K562 (cell line): ENCODE measurements around the gene POLR3GL. TPM values are rescaled to one million over a fixed set of nuclear protein-coding genes. Genes with fewer than 3 reads are reported as not detected.

Experiments used
- CEBPB ChIP-seq: fragments of 450-650 bp; IDR thresholded peaks from 2 replicates; pipeline ENCODE4 v1.6.1; 2016; ENCODE audit warnings: missing genetic modification characterization, missing compliant biosample characterization
- CREB1 ChIP-seq, 2 experiments: sonication (generic) in 1 of 2; formaldehyde crosslinking in 1 of 2; IDR thresholded peaks; 2 replicates each; pipeline versions ENCODE4 v1.6.1 to v1.8.0; 2012 to 2022; ENCODE audit warnings: inconsistent platforms in 1 of 2, mild to moderate bottlenecking in 1 of 2, missing genetic modification reagents in 1 of 2, moderate library complexity in 1 of 2
- ESRRA ChIP-seq: fragments of 450-650 bp; IDR thresholded peaks from 2 replicates; pipeline ENCODE4 v1.6.1; 2014; ENCODE audit warnings: low read depth, mild to moderate bottlenecking, moderate library complexity, borderline replicate concordance
- KLF13 ChIP-seq: fragments of 450-650 bp; IDR thresholded peaks from 2 replicates; pipeline ENCODE4 v1.6.1; 2016; ENCODE audit warnings: missing genetic modification characterization, low read depth, mild to moderate bottlenecking, missing compliant biosample characterization, moderate library complexity, borderline replicate concordance
- MAZ ChIP-seq, 2 experiments: fragments of 450-650 bp in 1 of 2; sonication (generic) in 1 of 2; formaldehyde crosslinking; IDR thresholded peaks in 1 of 2; conservative IDR thresholded peaks in 1 of 2; 2 replicates each; pipeline versions ENCODE4 v1.4.0 to v1.5.0; 2020; ENCODE audit warnings: mild to moderate bottlenecking in 1 of 2, missing genetic modification reagents in 1 of 2
- MCM7 ChIP-seq, 2 experiments: fragments of 450-650 bp; IDR thresholded peaks; 2 replicates each; pipeline ENCODE4 v1.6.1; 2016 to 2018
- NCOA4 ChIP-seq: fragments of 450-650 bp; IDR thresholded peaks from 2 replicates; pipeline ENCODE4 v1.6.1; 2018; ENCODE audit warnings: mild to moderate bottlenecking; ENCODE audit not compliant: partially characterized antibody
- NRF1 ChIP-seq, 2 experiments: fragments of 450-650 bp; IDR thresholded peaks in 1 of 2; conservative IDR thresholded peaks in 1 of 2; 2 replicates each; pipeline ENCODE4 v1.6.1; 2014; ENCODE audit warnings: mild to moderate bottlenecking in 2 of 2
- PML ChIP-seq: IDR thresholded peaks from 2 replicates; pipeline ENCODE4 v1.6.1; 2012; ENCODE audit warnings: low read length, inconsistent platforms
- PRMT5 ChIP-seq: sonication (generic); formaldehyde crosslinking; IDR thresholded peaks from 2 replicates; pipeline ENCODE4 v1.5.0; 2020; ENCODE audit warnings: missing genetic modification reagents
- SAFB ChIP-seq: fragments of 200-400 bp; formaldehyde crosslinking; IDR thresholded peaks from 2 replicates; pipeline ENCODE4 v1.6.1; 2017; ENCODE audit warnings: low read depth, low read length, borderline replicate concordance
- SNAPC5 ChIP-seq: fragments of 250-450 bp; sonication (Bioruptor Pico); IDR thresholded peaks from 2 replicates; pipeline ENCODE4 v1.8.0; 2021; ENCODE audit warnings: moderate library complexity, mild to moderate bottlenecking, inconsistent platforms
- SP1 ChIP-seq: sonication (generic); formaldehyde crosslinking; IDR thresholded peaks from 2 replicates; pipeline ENCODE4 v1.8.1; 2022; ENCODE audit warnings: mild to moderate bottlenecking, missing genetic modification reagents
- SPI1 ChIP-seq: IDR thresholded peaks from 2 replicates; pipeline ENCODE4 v1.6.1; 2011; ENCODE audit warnings: low read depth, low read length, control low read depth, borderline replicate concordance
- STAT6 ChIP-seq: sonication (generic); formaldehyde crosslinking; IDR thresholded peaks from 2 replicates; pipeline ENCODE4 v1.8.1; 2023; ENCODE audit warnings: mild to moderate bottlenecking, missing genetic modification reagents
- ZFP91 ChIP-seq: sonication (generic); formaldehyde crosslinking; IDR thresholded peaks from 2 replicates; pipeline ENCODE4 v1.8.0; 2022; ENCODE audit warnings: mild to moderate bottlenecking, missing genetic modification reagents
- ZNF609 ChIP-seq: sonication (generic); formaldehyde crosslinking; IDR thresholded peaks from 2 replicates; pipeline ENCODE4 v1.8.1; 2023; ENCODE audit warnings: missing genetic modification reagents, mild to moderate bottlenecking, borderline replicate concordance
- ZNF766 ChIP-seq: fragments of 200-800 bp; sonication (Bioruptor generic); conservative IDR thresholded peaks from 2 replicates; pipeline ENCODE4 v1.6.1; 2016; ENCODE audit warnings: missing genetic modification characterization, missing compliant biosample characterization
- ZNF77 ChIP-seq: fragments of 250-450 bp; sonication (Bioruptor Pico); IDR thresholded peaks from 2 replicates; pipeline ENCODE4 v1.5.0; 2020
- polyA plus RNA-seq, 8 experiments: library from polyadenylated mRNA; depleted of rRNA in 4 of 8; stranded (reverse) in 5 of 8; unstranded in 3 of 8; fragments of >200 nt; fragmentation: Nextera tagmentation in 2 of 8; fragmentation: Illumina TruSeq in 1 of 8; extraction: Ambion mirVana in 2 of 8; extraction: Trizol in 1 of 8; gene quantifications; 2 replicates each; pipeline versions ENCODE4 v1.2.1 to v1.2.3, GENCODE V29; 2011 to 2014; ENCODE audit warnings: inconsistent platforms in 1 of 8, missing spikeins in 1 of 8
- total RNA-seq, 7 experiments: library from RNA; depleted of rRNA in 6 of 7; stranded (reverse); fragments of >200 nt in 6 of 7; fragmentation: Illumina TruSeq in 2 of 7; extraction: Trizol in 2 of 7; gene quantifications; 2 replicates each; pipeline versions ENCODE4 v1.2.1 to v1.2.3, GENCODE V29; 2011 to 2021; ENCODE audit warnings: low replicate concordance in 1 of 7

Gene POLR3GL
- total and polyA plus RNA-seq, 9 of the 15 experiments (the other 6 are each of a cell fraction or from before 2014, with no cell fraction given) = 14.6 to 48.4 (median 38.2) TPM

- TF ChIP-seq STAT6 (CRISPR knock-in tag) = no peak
- TF ChIP-seq PRMT5 = no peak
- peak in 1 of 2 experiments; percentile 4; a peak in 1 of 4 replicates for TF ChIP-seq MAZ (CRISPR knock-in tag; conservative IDR thresholded peaks at IDR 0.05 in 1 of 2, IDR thresholded peaks at IDR 0.05 in 1 of 2)
- no peak for TF ChIP-seq SAFB
- no peak for TF ChIP-seq ESRRA
- no peak for TF ChIP-seq SPI1
- TF ChIP-seq ZNF609 (CRISPR knock-in tag) = no peak
- no peak for TF ChIP-seq NCOA4
- TF ChIP-seq CEBPB (tag) = 0 out of 2 replicates have a peak, but pooled peaks have one; percentile 18
- TF ChIP-seq MCM7 (IDR thresholded peaks at IDR 0.05) = no peak
- TF ChIP-seq SP1 (CRISPR knock-in tag) = no peak
- TF ChIP-seq ZNF766 (CRISPR knock-in tag) = no peak
- TF ChIP-seq ZFP91 (CRISPR knock-in tag) = no peak
- no peak for TF ChIP-seq PML
- TF ChIP-seq CREB1 (IDR thresholded peaks at IDR 0.05) = no peak
- 0 out of 2 replicates have a peak, but pooled peaks have one; percentile 21 for TF ChIP-seq CREB1 (CRISPR knock-in tag; IDR thresholded peaks at IDR 0.05)
- no peak for TF ChIP-seq NRF1 (conservative IDR thresholded peaks at IDR 0.05 in 1 of 2, IDR thresholded peaks at IDR 0.05 in 1 of 2)
- no peak for TF ChIP-seq SNAPC5 (CRISPR knock-in tag)
- no peak for TF ChIP-seq ZNF77 (CRISPR knock-in tag)
- TF ChIP-seq KLF13 = no peak
These were observed 25.9 kb downstream of the POLR3GL start (continued) for GRCh38 chr1:145990249-145990855.
